A204.1 (cell line): ENCODE data around the gene CCDC142.
"Not testable (repeated sequence)": the region's sequence is repeated elsewhere in the genome, so short reads cannot be mapped to it uniquely, and the experiment has no call there.

Experiments used
- FAIRE-seq: peaks from 2 replicates; lab custom pipeline; 2012; peaks lifted over from hg19 to GRCh38; lab: Jason Lieb, UNC

The CCDC142 gene

DNA sequence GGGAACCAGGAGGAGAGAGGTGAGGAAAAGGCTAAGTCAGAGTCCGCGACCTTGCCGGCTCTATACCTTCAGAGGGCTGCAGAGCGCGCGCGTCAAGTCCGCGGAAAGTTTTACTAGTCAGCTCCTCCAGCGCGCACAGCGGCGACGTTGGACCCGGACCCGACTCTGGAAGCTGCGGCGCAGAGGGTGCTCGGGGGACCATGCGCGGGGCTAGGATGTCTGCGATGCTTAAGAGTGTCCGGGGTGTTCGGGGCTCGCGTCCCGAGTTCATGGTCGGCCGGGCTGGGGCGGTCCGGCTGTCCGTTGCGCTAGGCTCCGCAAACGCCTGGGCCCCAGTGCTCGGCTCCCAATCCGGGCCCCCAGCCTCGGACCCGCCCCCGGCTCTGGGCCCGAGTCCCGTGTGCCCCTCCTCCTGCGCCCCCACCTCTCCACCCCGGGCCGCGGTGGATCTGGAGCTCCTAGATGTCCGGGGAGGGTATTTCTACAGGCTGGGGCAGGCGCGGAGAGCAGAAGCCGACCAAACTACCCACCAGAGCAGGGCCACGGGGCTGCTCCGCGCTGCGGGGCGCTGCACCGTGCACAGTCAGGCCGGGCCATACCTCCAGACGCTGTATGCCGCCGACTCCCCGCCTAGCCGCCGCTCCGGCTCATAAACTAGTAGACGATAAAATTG lies 16.6 kb upstream of the CCDC142 start, which contains the start of gene LBX2:
LBX2 (minus strand) TSS at position 337 of the 673 bp plus-strand sequence; CDS start at position 271, 66 bp downstream.
- no peak for FAIRE-seq

DNA sequence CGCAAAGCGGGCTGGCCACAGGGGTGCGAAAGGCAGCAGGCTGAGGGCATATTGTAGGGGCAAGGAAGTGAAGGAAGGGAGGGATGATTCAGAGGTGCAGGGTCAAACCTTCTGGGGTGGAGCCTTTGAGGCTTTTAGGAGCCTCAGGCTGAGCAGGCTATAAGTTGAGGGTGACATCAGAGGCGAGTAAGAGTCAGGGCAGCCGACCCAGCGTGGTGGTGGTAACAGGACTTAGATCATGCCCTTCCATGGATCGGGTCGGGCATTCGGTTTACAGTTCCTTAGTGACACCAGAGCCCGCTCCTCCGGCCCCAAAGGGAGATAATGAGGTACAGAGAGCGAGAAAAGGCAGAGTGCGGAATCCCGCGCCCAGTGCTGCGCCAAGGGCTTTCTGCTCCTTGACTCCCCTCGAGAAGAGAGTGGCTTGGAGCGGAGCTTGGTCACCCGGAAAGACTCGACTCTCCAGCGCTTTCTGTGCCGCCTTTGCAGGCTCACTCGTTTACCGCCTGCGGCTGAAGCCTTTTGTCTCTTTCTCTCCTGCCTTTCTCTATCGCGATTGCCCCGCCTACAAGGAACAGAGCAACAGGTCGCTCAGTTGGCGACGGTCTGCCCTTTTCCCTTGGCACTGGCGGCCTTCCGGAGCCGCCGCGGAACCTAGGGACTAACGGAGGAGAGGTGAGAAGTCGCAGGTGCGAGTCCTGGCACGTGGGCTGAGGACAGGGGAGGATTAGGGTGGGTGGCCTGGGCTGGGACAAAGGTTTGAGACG lies 15.9 kb upstream of the CCDC142 start:
- FAIRE-seq: no peak

DNA sequence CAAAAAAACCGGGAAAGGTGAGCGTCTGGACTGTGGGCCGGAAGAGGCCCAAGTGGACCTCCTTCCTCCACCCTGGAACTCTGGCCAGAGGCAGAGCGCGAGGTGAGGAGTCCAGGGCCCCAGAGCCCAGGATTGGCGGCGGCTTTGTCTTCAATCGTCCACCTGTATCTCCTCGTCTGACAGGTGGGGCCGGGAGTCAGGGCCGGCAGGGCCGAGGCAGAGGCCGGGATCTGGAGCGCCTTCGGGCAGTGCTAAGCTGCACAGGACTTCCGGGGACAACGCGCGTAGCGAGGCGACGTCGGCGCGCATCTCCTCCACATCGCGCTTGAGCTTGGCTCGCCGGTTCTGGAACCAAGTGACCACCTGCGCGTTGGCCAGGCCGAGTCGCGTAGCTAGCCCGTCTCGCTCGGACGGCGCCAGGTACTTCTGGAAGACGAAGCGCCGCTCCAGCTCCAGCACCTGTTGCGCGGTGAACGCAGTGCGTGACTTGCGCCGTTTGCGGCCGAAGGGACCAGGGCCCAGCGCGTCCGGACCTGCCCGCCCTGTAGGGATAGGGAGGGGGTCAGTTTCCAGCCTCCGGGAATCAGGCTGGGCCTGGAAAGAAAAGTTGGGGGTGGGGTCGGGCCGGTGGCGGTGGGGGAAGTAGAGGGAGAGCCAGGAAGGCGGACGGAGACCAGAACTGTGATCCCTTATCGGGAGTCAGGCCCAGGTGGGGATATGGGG lies 15.1 kb upstream of the CCDC142 start:
- no peak for FAIRE-seq

DNA sequence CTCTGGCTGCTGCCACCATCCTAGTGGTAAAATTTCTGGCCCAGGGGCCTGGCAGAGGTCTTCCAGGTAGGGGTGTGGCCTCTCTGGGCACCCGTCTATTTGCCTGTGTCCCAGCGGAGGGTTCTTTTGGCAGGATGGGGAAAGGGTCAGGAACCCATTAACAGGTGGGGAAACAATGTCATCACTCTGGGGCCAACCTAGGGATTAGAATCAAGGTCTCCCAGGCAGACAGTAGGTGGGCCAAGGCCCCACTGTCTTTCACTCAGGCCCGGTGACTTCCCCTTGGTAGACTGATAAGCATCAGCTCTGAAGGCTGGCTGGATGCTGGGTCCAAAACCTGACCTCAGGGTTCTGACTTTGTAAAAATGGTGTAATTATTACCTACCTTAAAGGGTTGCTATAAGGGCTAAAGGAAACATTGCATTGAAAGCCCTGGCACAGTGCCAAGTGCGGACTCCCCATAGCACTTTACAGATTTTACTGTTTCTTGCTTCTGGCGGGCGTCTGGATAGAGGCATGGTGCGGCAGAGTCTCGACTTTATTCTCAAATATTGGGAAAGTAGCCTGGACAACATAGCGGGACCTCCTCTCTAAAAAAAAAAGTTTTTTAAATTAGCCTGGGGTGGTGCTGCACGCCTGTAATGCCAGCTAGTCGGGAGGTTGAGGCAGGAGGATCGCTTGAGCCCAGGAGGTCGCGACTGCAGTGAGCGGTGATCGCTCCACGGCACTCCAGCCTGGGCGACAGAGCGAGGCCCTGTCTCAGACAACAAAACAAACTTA lies 14.4 kb upstream of the CCDC142 start:
- no peak for FAIRE-seq

DNA sequence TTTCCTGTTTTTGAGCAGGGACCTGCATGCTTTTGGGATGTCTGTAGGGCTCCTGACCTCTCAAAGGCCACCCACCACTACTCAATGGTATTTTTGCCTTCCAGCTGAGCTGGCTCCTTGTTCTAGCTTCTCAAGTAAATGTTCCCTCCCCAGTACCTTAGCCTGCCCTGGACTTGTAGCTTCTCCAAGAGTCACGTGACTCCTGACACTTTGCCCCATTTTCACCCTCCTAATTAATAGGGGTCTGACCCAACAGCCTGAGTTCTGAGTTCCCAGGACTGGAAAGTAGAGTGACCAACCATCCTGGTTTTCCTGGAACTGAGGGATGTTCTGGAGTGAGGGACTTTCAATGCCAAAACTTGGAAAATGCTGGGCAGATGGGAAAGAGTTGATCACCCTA lies 12.6 kb upstream of the CCDC142 start:
- no peak for FAIRE-seq

DNA sequence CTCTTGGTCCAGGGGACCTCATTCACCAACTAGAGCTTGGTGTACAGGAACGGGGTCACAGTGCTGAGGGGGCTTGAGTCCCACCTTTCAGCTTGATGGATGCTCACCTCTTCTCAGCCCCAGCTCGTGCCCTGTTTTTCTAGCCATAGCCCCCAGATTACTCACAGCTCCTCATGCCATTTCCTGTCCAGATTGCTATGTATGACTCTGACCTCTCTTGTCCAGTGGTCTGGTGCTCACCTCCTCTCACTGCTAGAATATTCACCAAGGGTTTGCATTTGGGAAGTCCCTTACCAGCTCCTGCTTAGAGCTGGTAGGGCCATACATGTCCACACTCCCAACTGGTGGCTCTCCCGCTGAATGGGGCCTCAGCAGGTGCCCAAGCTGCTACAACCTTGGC lies 10.7 kb upstream of the CCDC142 start:
- no peak for FAIRE-seq

DNA sequence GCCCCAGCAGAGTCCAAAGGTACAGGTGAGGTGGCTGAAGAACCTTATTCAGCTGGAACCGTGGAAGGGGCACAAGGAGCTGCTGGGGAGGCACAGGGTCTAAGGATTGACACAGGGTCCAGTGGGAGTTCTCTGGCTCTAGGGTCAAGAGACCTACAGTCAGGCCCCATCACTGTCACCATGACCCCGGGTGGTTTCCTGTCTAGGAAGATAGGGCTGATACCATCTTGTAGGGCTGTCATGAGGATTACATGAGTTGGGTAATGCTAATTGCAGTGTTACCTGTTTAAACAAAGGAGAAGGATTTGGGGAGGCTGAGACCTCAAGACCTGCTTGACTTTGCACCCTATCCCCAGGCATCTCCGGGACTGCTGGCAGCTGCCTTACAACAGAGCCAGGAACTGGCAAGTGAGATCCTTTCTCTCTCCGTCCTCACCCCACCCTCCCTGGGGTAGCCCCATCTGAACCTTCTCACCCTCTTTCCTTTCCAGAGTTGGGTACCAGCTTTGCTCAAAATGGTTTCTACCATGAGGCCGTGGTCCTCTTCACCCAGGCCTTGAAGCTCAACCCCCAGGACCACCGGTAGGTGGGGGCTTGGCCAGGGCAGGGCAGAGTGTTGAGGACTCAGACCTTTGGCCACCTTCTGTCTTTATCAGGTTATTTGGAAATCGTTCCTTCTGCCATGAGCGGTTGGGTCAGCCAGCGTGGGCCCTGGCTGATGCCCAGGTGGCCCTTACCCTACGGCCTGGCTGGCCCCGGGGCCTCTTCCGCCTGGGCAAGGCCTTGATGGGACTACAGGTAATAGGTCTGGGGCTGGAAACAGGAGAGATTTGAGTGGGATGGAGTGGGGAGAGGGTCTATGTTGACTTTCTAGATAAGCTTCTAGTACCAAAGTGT lies 9.1 kb upstream of the CCDC142 start:
- no peak for FAIRE-seq

DNA sequence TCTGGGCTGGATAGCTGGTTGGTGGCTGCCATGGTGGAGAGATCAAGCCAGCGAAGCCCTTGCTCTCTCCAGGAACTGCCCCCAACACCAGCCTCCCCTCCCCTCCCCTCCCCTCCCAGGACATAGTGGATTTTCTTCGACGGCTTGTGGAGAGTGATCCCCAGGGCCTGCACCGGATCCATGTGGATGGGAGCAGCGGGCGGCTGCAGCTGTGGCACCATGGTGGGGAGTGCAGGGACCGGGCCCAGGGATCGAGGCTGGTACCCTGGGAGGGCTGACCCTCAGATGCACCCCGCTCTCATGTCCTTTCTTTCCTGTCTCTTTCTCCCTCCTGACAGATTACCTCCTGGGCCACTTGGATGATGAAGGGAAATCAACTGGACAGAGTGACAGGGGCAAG lies 7.1 kb upstream of the CCDC142 start:
- FAIRE-seq: no peak

DNA sequence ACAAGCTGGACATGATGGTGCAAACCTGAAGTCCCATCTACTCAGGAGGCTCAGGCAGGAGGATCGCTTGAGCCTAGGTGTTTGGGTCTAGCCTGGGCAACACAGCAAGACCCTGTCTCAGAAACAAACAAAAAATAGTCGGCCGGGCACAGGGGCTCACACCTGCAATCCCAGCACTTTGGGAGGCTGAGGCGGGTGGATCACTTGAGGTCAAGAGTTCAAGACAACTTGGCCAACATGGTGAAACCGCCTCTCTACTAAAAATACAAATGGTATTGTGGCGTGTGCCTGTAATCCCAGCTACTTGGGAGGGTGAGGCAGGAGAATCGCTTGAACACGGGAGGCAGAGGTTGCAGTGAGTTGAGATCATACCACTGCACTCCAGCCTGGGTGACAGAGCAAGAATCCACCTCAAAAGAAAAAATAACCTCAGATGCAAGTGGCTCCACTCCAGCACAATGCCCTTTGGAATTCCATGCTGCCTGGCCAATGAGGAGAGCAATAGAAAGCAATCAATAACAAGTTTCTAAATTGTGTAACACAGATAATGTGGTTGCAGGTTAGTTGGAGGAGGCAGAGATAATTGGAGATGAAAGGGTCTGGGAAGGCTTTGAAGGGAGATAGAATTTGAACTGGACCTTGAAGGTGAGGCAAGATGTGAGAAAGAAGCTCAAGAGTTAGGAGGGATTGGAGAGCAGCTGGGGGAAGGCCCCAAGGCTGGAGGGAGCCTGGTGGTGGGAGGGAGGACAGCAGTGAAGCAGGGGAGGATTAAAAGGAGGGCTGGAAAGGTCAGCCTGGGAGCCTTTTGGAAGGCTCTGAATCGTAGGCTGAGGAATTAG lies 6.1 kb upstream of the CCDC142 start:
- FAIRE-seq: no peak

DNA sequence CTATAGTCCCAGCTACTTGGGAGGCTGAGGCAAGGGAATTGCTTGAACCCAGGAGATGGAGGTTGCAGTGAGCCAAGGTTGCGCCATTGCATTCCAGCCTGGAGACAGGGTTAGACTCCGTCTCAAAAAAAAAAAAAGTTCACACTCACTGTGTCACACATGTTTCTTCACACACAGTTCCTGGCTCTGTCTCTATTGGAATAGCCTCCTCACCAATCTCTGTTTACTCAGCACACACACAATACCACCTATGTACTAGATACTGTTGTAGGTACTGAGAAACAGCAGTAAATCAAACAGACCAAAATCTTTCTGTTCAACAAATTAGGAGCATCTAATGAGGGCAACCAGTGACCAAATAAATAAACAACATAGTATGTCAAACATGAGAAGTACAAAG lies 3.3 kb upstream of the CCDC142 start:
- no peak for FAIRE-seq

DNA sequence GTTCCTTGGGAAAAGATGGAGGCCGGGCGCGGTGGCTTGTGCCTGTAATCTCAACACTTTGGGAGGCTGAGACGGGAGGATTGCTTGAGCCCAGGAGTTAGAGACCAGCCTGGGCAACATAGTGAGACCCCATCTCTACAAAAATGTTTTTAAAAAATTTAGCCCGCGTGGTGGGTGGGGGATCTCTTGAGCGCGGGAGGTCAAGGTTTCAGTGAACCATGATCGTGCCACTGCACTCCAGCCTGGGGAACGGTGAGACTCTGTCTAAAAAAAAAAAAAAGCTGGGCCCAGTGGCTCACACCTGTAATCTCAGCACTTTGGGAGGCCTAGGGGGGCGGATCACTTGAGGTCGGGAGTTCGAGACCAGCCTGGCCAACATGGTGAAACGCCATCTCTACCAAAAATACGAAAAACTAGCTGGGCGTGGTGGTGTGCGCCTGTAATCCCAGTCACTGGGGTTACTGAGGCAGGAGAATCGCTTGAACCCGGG lies 922 bp upstream of the CCDC142 start:
- FAIRE-seq: not testable (repeated sequence)

DNA sequence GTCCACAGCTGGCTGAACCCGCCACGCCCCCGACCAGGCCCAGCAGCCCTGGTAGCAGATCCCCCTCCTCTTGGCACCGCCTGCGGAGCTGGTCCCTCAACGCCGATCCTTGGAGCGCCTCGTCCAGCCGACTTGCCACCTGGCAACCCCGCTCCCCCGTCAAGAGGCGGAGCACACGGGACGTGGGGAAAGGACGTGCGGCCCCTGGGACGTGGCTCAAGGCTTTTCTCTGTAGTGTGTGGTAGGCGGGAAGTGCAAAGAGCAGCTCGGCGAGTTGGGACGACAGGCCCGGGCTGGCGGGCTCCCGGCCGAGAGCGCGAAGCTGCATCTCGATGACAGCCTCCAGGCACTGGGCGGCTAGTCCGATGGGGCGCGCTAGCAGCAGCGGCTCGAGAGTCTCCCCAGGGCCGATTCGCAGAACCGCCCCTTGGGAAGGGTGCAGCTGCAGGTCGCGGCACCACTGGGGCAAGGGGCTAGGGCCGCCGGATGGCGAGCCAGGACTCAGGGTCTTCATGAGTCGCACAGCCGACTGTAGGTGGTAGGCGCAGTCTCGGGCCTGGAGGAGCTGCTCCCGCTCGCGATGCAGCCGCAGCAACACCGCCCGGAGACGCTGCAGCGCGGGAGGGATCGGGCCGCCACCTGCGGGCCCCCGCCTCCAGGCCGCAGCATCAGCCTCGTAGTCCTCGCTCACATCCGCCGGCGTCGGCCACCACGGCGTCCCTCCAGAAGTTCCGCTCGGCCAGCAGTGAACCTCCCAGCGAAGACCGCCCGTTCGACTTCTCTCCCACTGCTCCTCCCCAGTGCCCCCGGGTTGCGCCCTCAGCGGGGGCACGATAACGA lies 617 bp downstream of the CCDC142 start:
- FAIRE-seq: no peak

DNA sequence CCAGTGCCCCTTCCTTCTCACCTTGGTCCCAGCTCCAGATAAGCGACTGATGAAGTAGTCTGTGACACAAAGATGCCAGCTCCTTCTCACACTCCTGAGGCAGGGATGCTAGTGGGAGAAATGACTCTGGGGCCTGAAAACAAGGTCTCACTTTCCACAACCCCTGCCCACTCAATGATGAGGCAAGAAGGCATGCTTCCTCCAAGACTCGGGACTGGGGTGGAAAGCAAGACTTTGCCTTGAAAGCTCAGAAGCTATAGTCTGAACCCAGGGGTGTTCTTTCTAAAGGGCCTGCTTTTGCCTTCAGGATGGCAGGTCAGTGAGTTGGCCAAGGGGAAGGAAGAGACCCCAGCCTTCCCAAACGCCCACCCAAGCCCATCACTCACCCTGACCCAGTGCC lies 1.4 kb downstream of the CCDC142 start:
- FAIRE-seq: no peak

DNA sequence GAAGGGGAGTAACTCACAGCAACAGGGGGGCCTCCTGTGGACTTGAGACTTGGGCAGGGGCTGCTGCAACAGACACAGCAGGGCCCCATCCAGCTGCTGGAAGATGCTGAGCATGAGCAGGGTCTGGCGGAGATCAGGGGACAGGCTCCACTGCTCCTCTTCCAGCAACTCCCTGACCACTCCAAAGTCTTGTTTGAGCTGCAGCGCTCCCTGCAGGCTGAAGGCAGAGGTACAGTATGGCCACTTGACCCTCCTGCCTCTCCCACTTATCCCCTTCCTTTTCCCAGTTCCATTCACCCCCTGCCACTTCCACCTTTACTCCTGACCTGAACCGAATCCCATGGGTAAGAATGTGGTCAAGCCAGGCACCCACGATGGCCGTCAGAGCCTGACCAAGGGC lies 7.9 kb downstream of the CCDC142 start:
- FAIRE-seq: no peak

DNA sequence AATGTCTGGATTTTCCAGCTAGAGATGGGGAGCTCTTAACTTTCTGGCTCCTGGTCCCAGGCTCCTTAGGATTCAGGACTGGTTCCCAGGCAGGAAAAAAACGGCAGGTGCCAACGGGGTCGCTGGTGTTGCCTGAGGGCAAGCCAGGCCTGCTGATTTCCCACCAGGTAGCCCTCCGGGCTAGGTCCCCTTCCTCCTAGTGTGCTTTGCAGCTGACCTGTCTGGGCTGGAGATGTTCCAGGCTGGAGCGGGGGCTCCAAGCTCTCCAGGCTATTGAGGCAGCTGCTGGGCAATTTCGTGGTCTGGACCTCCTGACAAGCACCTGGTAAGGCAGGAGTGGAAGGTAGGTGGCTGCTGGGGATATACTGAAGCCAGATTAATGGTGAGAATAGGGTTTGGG lies 8.3 kb downstream of the CCDC142 start:
- no peak for FAIRE-seq

DNA sequence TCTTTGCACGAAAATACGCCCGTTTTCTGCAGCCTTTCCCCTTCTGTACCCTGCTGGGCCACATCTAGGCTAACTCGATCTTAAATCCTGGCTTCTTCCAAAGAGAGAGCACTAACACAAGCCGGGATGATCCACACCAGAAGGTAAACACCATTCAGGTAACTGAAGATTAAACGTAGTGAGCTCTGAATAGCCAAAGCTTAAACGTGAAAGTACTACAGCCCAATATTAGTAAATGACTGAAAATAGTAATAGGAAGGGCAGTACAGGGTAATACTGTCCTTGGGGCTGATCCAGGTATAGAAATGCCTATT lies 9.9 kb downstream of the CCDC142 start:
- FAIRE-seq: no peak

DNA sequence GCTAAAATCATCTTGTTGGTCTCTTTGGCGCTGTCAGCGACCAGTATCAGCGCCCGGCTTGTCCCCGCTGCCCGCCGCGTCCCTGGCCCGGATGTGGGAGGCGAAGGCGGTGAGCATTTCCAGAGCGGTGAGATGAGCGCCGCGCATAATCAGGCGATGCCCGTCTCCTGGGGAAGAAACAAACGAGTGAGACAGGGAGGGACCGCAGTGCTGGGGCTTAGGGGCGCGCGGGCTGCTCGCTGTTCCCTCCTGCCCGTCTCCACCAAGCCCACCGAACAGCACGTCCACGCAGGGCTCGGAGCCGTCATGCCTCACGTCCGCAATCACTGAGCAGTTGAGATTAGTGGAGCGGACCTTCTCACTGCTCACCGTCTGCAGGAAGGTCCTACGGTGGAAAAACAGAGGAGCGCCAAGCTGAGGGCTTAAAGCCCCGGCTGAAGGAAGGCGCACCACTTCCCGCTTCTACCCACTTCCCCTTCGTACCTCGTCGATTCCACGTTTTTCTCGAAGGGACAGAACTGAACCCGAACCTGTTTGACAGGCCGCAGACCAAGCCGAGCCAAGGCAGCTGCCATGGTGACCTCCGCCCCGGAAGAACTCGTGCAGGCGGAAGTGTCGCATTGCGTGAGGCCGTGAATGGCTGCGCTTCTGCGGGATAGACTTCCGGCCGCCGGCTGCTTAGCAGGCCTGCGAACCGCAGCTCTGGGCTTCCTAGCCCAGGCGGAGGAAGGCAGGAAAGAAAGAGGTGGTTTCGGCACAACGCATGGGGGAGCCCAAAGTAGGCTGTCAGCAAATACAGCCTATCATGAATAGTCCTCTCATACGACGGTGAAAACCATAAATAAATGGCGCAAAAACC lies 10.5 kb downstream of the CCDC142 start, which contains the start of gene MRPL53:
MRPL53 (minus strand) TSS at position 595 of the 859 bp plus-strand sequence; CDS start at position 575, 20 bp downstream.
- FAIRE-seq: no peak

DNA sequence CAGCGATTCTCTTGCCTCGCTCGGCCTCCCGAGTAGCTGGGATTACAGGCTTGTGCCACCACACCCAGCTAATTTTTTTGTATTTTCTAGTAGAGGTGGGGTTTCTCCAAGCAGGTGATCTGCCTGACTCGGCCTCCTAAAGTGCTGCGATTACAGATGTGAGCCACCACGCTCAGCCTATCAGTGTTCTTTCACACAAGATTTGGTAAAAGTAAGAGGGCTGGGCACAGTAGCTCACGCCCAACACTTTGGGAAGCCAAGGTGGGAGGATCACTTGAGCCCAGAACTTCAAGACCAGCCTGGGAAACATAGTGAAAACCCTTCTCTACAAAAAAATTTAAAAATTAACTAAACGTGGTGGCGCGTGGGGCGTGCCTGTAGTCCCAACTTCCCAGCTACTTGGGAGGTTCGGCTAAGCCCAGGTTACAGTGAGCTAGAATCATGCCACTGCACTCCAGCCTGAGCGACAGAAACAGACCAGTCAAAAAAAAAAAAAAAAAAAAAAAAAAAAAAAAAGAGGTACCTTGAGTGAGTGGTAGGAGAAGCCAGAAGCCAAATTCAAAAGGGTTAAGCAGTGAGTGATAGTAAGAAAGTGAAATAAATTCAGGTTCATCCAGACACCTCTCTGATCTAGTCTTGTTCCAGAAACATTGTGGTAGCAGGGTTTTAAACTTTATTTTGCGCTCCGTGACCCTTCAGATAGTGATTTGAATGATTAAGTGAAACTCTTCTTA lies 11.3 kb downstream of the CCDC142 start:
- FAIRE-seq: no peak
